HCT116 (cell line): Measurements from ENCODE around the gene DDX10. TPM values are rescaled to one million over a fixed set of nuclear protein-coding genes. Genes with fewer than 3 reads are reported as not detected.
"Not testable (repeated sequence)": the region's sequence is repeated elsewhere in the genome, so short reads cannot be mapped to it uniquely, and the experiment has no call there.

ENCODE experiments used
- ATAC-seq: fragments of 200-7000 bp; cut with Tn5 transposase; 2 replicates; pipeline ENCODE4 v1.9.1; 2020; ENCODE audit warnings: mild to moderate bottlenecking, moderate library complexity
- BruUV-seq: library from RNA; stranded (reverse); fragments of 400-500 nt; replicated peaks from 2 replicates; lab custom pipeline; 2021; lab: Mats Ljungman, UMichigan
- CTCF ChIA-PET: fragments of 300-600 bp; sonication (Branson Sonifier 250); formaldehyde crosslinking; loops from one replicate; lab custom pipeline; 2021; ENCODE audit warnings: antibody characterized with exemption; lab: Charles Lee
- POLR2A ChIA-PET: fragments of 300-600, 350-600 bp; sonication (Branson Sonifier 250); formaldehyde crosslinking; loops from one replicate; lab custom pipeline; 2021; ENCODE audit warnings: antibody characterized with exemption; lab: Charles Lee
- RAD21 ChIA-PET, 2 experiments: fragments of 300-600 bp; sonication (Branson Sonifier 250); formaldehyde crosslinking; loops; one replicate each; lab custom pipeline; 2023; ENCODE audit warnings: low total read pairs in 2 of 2; ENCODE audit not compliant: uncharacterized antibody in 2 of 2, unreplicated experiment in 2 of 2, low non-redundant PET in 1 of 2; lab: Charles Lee
- DNase-seq: peaks from one replicate; pipeline ENCODE4 v3.0.0-alpha.2; 2010; ENCODE audit warnings: low read depth, low spot score
- H2AFZ ChIP-seq: fragments of 200-600 bp; shearing (Covaris generic), sonication (generic); 2 replicates; pipeline ENCODE4 v1.6.1; 2017; ENCODE audit warnings: low read depth, mixed run types, mixed read lengths, antibody characterized with exemption, low read length; ENCODE audit not compliant: poor library complexity, severe bottlenecking
- H3K27ac ChIP-seq: 2 replicates; pipeline ENCODE4 v1.5.1; 2012; ENCODE audit warnings: low read depth, low read length
- H3K27me3 ChIP-seq: fragments of 200-600 bp; sonication (generic); 2 replicates; pipeline ENCODE4 v1.6.1; 2016; ENCODE audit warnings: mixed run types, low read length, mixed read lengths; ENCODE audit not compliant: insufficient read depth
- H3K36me3 ChIP-seq, 2 experiments: fragments of 200-500 bp in 1 of 2; fragments of 200-600 bp in 1 of 2; sonication (Bioruptor generic) in 1 of 2; sonication (generic) in 1 of 2; 2 replicates each; pipeline versions ENCODE4 v1.5.1 to v1.6.1; 2014 to 2016; ENCODE audit warnings: low read length in 2 of 2, inconsistent platforms in 1 of 2, mixed read lengths in 1 of 2, mixed run types in 1 of 2; ENCODE audit not compliant: insufficient read depth in 2 of 2, control insufficient read depth in 1 of 2
- H3K4me1 ChIP-seq, 2 experiments: fragments of 200-600 bp in 1 of 2; sonication (generic) in 1 of 2; 2 replicates each; pipeline versions ENCODE4 v1.5.1 to v1.6.1; 2012 to 2017; ENCODE audit warnings: low read length in 2 of 2, inconsistent platforms in 1 of 2, mild to moderate bottlenecking in 1 of 2, mixed read lengths in 1 of 2, mixed run types in 1 of 2, moderate library complexity in 1 of 2; ENCODE audit not compliant: insufficient read depth in 2 of 2, control insufficient read depth in 1 of 2
- H3K4me2 ChIP-seq: fragments of 200-600 bp; sonication (generic); 2 replicates; pipeline ENCODE4 v1.6.1; 2017; ENCODE audit warnings: mixed run types, low read length, mixed read lengths
- H3K4me3 ChIP-seq, 2 experiments: fragments of 200-600 bp in 1 of 2; sonication (generic) in 1 of 2; replicated peaks in 1 of 2; 2 replicates each; pipeline ENCODE4 v1.5.1; 2011 to 2016; ENCODE audit warnings: low read length in 2 of 2, control low read depth in 1 of 2, low read depth in 1 of 2, mild to moderate bottlenecking in 1 of 2, mixed read lengths in 1 of 2, mixed run types in 1 of 2
- H3K79me2 ChIP-seq: fragments of 200-600 bp; sonication (generic); 2 replicates; pipeline ENCODE4 v1.6.1; 2017; ENCODE audit warnings: mild to moderate bottlenecking, mixed run types, low read length, moderate library complexity, mixed read lengths; ENCODE audit not compliant: insufficient read depth
- H3K9ac ChIP-seq: fragments of 200-600 bp; sonication (generic); 2 replicates; pipeline ENCODE4 v1.6.1; 2016; ENCODE audit warnings: low read length, mixed read lengths
- H3K9me2 ChIP-seq: fragments of 200-600 bp; sonication (generic), shearing (Covaris generic); 2 replicates; pipeline ENCODE4 v1.6.1; 2017; ENCODE audit warnings: mixed run types, mild to moderate bottlenecking, moderate library complexity; ENCODE audit not compliant: insufficient read depth
- H3K9me3 ChIP-seq, 2 experiments: fragments of 200-500 bp in 1 of 2; fragments of 200-600 bp in 1 of 2; sonication (Bioruptor generic) in 1 of 2; sonication (generic) in 1 of 2; 2 replicates each; pipeline ENCODE4 v1.6.1; 2014 to 2017; ENCODE audit warnings: low read length in 2 of 2, mixed read lengths in 2 of 2, inconsistent platforms in 1 of 2, low read depth in 1 of 2, mild to moderate bottlenecking in 1 of 2, mixed run types in 1 of 2, moderate library complexity in 1 of 2; ENCODE audit not compliant: control insufficient read depth in 1 of 2, insufficient read depth in 1 of 2
- H4K20me1 ChIP-seq: fragments of 200-600 bp; sonication (generic), shearing (Covaris generic); 2 replicates; pipeline ENCODE4 v1.6.1; 2017; ENCODE audit warnings: mixed run types, mild to moderate bottlenecking, moderate library complexity; ENCODE audit not compliant: insufficient read depth
- CBX3 ChIP-seq: IDR thresholded peaks from 2 replicates; pipeline ENCODE4 v1.6.1; 2012; ENCODE audit warnings: low read depth
- EZH2 ChIP-seq: fragments of 200-600 bp; sonication (generic); IDR thresholded peaks from 2 replicates; pipeline ENCODE4 v1.6.1; 2017; ENCODE audit warnings: antibody characterized with exemption, mixed run types
- EZH2phosphoT487 ChIP-seq: fragments of 200-600 bp; IDR thresholded peaks from 2 replicates; pipeline ENCODE4 v1.6.1; 2018; ENCODE audit warnings: antibody characterized with exemption, borderline replicate concordance
- FOSL1 ChIP-seq: IDR thresholded peaks from 2 replicates; pipeline ENCODE4 v1.6.1; 2012; ENCODE audit warnings: low read depth
- JUND ChIP-seq: IDR thresholded peaks from 2 replicates; pipeline ENCODE4 v1.6.1; 2012
- POLR2AphosphoS5 ChIP-seq: IDR thresholded peaks from 2 replicates; pipeline ENCODE4 v1.6.1; 2011; ENCODE audit warnings: mild to moderate bottlenecking, low read depth, low read length, moderate library complexity
- SP1 ChIP-seq: IDR thresholded peaks from 2 replicates; pipeline ENCODE4 v1.6.1; 2012; ENCODE audit warnings: low read depth
- SRF ChIP-seq: IDR thresholded peaks from 2 replicates; pipeline ENCODE4 v1.6.1; 2012; ENCODE audit warnings: low read depth
- TCF7L2 ChIP-seq: IDR thresholded peaks from 2 replicates; pipeline ENCODE4 v1.7.0; 2011; ENCODE audit warnings: borderline replicate concordance, inconsistent platforms; ENCODE audit not compliant: insufficient read depth, insufficient read length; ENCODE audit errors: extremely low read depth
- YY1 ChIP-seq: IDR thresholded peaks from 2 replicates; pipeline ENCODE4 v1.6.1; 2011; ENCODE audit warnings: low read length, low read depth, moderate library complexity, mild to moderate bottlenecking; ENCODE audit not compliant: insufficient replicate concordance; ENCODE audit errors: extremely low read depth
- intact Hi-C: fragments of 100-400 bp; cut with micrococcal nuclease; formaldehyde crosslinking; loops from 2 replicates; pipeline ENCODE4 v1.10.0; 2022
- total RNA-seq: library from RNA; stranded (reverse); gene quantifications from one replicate; pipeline ENCODE4 v1.2.1, GENCODE V29; 2021; ENCODE audit not compliant: unreplicated experiment
- TF ChIP-seq, protein P1 (sequence below): IDR thresholded peaks from 2 replicates; pipeline ENCODE4 v1.6.1; 2012; ENCODE audit warnings: low read depth
- TF ChIP-seq, protein P2 (sequence below): IDR thresholded peaks from 2 replicates; pipeline ENCODE4 v1.6.1; 2011; ENCODE audit warnings: mild to moderate bottlenecking, low read length, moderate library complexity; ENCODE audit not compliant: insufficient replicate concordance; ENCODE audit errors: extremely low read depth
- TF ChIP-seq, protein P3 (sequence below), 3 experiments: fragments of 200-600 bp in 1 of 3; sonication (generic) in 1 of 3; IDR thresholded peaks in 2 of 3; conservative IDR thresholded peaks in 1 of 3; 2 replicates each; pipeline ENCODE4 v1.5.1; 2012 to 2017; ENCODE audit warnings: low read depth in 2 of 3, low read length in 2 of 3, antibody characterized with exemption in 1 of 3, borderline replicate concordance in 1 of 3, control low read depth in 1 of 3, mild to moderate bottlenecking in 1 of 3, mixed read lengths in 1 of 3, mixed run types in 1 of 3, moderate library complexity in 1 of 3; ENCODE audit not compliant: insufficient read depth in 1 of 3

The DDX10 gene
- total RNA-seq, 1 experiment from 2014 or later = 66.5 TPM

DNA sequence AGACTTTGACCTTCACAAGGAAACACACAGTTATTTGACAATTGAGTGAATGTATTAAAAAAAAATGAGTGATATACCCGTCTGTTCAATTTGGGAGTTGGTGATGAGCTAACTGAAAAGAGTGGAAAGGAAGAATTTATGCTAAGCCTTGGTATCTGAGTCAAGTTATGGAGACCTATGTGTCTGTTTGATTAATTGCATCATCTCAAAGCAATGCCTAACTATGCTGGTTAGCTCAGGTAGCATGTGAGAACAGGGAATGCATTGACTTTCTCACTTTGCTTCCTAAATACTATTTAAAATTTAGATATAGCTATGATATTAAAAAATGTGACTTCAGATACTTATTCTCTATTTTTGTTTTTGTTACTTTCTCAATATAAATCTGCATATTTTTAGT lies 110.5 kb downstream of the DDX10 start:
- RAD21 ChIA-PET = no interaction called here
- H3K4me2 ChIP-seq = no peak overlapping the region
- no peak for TF ChIP-seq SRF
- TF ChIP-seq SP1 = no peak
- TF ChIP-seq, protein P1, sequence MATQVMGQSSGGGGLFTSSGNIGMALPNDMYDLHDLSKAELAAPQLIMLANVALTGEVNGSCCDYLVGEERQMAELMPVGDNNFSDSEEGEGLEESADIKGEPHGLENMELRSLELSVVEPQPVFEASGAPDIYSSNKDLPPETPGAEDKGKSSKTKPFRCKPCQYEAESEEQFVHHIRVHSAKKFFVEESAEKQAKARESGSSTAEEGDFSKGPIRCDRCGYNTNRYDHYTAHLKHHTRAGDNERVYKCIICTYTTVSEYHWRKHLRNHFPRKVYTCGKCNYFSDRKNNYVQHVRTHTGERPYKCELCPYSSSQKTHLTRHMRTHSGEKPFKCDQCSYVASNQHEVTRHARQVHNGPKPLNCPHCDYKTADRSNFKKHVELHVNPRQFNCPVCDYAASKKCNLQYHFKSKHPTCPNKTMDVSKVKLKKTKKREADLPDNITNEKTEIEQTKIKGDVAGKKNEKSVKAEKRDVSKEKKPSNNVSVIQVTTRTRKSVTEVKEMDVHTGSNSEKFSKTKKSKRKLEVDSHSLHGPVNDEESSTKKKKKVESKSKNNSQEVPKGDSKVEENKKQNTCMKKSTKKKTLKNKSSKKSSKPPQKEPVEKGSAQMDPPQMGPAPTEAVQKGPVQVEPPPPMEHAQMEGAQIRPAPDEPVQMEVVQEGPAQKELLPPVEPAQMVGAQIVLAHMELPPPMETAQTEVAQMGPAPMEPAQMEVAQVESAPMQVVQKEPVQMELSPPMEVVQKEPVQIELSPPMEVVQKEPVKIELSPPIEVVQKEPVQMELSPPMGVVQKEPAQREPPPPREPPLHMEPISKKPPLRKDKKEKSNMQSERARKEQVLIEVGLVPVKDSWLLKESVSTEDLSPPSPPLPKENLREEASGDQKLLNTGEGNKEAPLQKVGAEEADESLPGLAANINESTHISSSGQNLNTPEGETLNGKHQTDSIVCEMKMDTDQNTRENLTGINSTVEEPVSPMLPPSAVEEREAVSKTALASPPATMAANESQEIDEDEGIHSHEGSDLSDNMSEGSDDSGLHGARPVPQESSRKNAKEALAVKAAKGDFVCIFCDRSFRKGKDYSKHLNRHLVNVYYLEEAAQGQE = no peak
- TF ChIP-seq TCF7L2 = no peak
- TF ChIP-seq EZH2 = no peak
- no peak for TF ChIP-seq JUND
- TF ChIP-seq YY1 = no peak
- no peak for TF ChIP-seq FOSL1
- TF ChIP-seq EZH2phosphoT487 = no peak
- no peak for TF ChIP-seq CBX3
- TF ChIP-seq, protein P2, sequence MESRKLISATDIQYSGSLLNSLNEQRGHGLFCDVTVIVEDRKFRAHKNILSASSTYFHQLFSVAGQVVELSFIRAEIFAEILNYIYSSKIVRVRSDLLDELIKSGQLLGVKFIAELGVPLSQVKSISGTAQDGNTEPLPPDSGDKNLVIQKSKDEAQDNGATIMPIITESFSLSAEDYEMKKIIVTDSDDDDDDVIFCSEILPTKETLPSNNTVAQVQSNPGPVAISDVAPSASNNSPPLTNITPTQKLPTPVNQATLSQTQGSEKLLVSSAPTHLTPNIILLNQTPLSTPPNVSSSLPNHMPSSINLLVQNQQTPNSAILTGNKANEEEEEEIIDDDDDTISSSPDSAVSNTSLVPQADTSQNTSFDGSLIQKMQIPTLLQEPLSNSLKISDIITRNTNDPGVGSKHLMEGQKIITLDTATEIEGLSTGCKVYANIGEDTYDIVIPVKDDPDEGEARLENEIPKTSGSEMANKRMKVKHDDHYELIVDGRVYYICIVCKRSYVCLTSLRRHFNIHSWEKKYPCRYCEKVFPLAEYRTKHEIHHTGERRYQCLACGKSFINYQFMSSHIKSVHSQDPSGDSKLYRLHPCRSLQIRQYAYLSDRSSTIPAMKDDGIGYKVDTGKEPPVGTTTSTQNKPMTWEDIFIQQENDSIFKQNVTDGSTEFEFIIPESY = no peak
- no peak for TF ChIP-seq POLR2AphosphoS5
- TF ChIP-seq, protein P3, sequence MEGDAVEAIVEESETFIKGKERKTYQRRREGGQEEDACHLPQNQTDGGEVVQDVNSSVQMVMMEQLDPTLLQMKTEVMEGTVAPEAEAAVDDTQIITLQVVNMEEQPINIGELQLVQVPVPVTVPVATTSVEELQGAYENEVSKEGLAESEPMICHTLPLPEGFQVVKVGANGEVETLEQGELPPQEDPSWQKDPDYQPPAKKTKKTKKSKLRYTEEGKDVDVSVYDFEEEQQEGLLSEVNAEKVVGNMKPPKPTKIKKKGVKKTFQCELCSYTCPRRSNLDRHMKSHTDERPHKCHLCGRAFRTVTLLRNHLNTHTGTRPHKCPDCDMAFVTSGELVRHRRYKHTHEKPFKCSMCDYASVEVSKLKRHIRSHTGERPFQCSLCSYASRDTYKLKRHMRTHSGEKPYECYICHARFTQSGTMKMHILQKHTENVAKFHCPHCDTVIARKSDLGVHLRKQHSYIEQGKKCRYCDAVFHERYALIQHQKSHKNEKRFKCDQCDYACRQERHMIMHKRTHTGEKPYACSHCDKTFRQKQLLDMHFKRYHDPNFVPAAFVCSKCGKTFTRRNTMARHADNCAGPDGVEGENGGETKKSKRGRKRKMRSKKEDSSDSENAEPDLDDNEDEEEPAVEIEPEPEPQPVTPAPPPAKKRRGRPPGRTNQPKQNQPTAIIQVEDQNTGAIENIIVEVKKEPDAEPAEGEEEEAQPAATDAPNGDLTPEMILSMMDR (IDR thresholded peaks at IDR 0.05 in 2 of 3, conservative IDR thresholded peaks at IDR 0.05 in 1 of 3; ENCODE audit: borderline replicate concordance in 1 of 3, insufficient read depth in 1 of 3, low read depth in 2 of 3, low read length in 2 of 3) = no peak
- no peaks in the 10 kb centered on the region for H3K9me2 ChIP-seq
- ATAC-seq (no peak), DNase-seq (no peak)
- H3K36me3 ChIP-seq = no peaks in the 10 kb centered on the region
- BruUV-seq = no TSS peak
- H3K79me2 ChIP-seq = peaks cover 53% of the 10 kb centered on the region
- no peak overlapping the region for H3K4me3 ChIP-seq
- H3K27ac ChIP-seq = no peak overlapping the region
- no peaks in the 10 kb centered on the region for H3K9me3 ChIP-seq
- intact Hi-C loops = no loop called here
- CTCF ChIA-PET = interaction anchor here (1.4 to 2.1 kb wide), 2 partner anchors 13 to 921 kb away, joined by 3 to 7 read pairs; no protein-coding TSS in a partner anchor
- no peaks in the 10 kb centered on the region for H3K4me1 ChIP-seq
- H2AFZ ChIP-seq = no peak overlapping the region
- no peaks in the 10 kb centered on the region for H4K20me1 ChIP-seq
- POLR2A ChIA-PET = no interaction called here
- no peak overlapping the region for H3K9ac ChIP-seq
- H3K27me3 ChIP-seq = no peaks in the 10 kb centered on the region

DNA sequence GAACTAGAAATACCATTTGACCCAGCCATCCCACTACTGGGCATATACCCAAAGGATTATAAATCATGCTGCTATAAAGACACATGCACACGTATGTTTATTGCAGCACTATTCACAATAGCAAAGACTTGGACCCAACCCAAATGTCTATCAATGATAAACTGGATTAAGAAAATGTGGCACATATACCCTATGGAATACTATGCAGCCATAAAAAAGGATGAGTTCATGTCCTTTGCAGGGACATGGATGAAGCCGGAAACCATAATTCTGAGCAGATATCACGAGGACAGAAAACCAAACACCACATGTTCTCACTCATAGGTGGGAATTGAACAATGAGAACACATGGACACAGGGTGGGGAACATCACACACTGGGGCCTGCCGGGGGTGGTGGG lies 114.3 kb downstream of the DDX10 start:
- RAD21 ChIA-PET, H3K4me2 ChIP-seq, H3K9ac ChIP-seq, ATAC-seq, H3K4me3 ChIP-seq, CTCF ChIA-PET, POLR2A ChIA-PET, H3K36me3 ChIP-seq, DNase-seq, H3K4me1 ChIP-seq, intact Hi-C loops, H4K20me1 ChIP-seq, H2AFZ ChIP-seq, BruUV-seq, H3K27me3 ChIP-seq, H3K9me2 ChIP-seq, H3K9me3 ChIP-seq, H3K27ac ChIP-seq: not testable (repeated sequence)
- peaks cover 41% of the 10 kb centered on the region for H3K79me2 ChIP-seq
